GM12878 (cell line): Measurements from ENCODE around the gene ZNF526. TPM values are rescaled to one million over a fixed set of nuclear protein-coding genes. Genes with fewer than 3 reads are reported as not detected.

Experiments
- ATAC-seq: fragments of 200-7000 bp; cut with Tn5 transposase; 3 replicates; pipeline ENCODE4 v1.9.1; 2020; ENCODE audit warnings: mild to moderate bottlenecking, moderate library complexity
- BruUV-seq: library from RNA; stranded (reverse); fragments of 400-500 nt; replicated peaks from 2 replicates; lab custom pipeline; 2021; lab: Mats Ljungman, UMichigan
- CTCF ChIA-PET: fragments of 300-600 bp; sonication (Branson Sonifier 250); formaldehyde crosslinking; extraction: SDS; loops from one replicate; lab custom pipeline; 2021; ENCODE audit warnings: inconsistent platforms; lab: Yijun Ruan, JAX
- POLR2A ChIA-PET: fragments of 350-600 bp; formaldehyde crosslinking; extraction: SDS; loops from one replicate; lab custom pipeline; 2021; ENCODE audit warnings: inconsistent platforms; lab: Charles Lee
- RAD21 ChIA-PET: fragments of 300-600 bp; sonication (Branson Sonifier 250); formaldehyde crosslinking; loops from one replicate; lab custom pipeline; 2023; ENCODE audit warnings: antibody characterized with exemption; ENCODE audit not compliant: unreplicated experiment; lab: Charles Lee
- SMC1A ChIA-PET: fragments of 300-600 bp; sonication (Branson Sonifier 250); formaldehyde crosslinking; loops from one replicate; lab custom pipeline; 2023; ENCODE audit not compliant: unreplicated experiment, uncharacterized antibody; lab: Charles Lee
- DNase-seq: peaks from one replicate; pipeline ENCODE4 v3.0.0-alpha.2; 2011; ENCODE audit warnings: low read depth, low spot score
- FAIRE-seq: peaks from 3 replicates; lab custom pipeline; 2011; peaks lifted over from hg19 to GRCh38; lab: Jason Lieb, UNC
- H2AFZ ChIP-seq: 2 replicates; pipeline ENCODE4 v1.6.0; 2011; ENCODE audit warnings: low read depth, low read length, control low read depth; ENCODE audit not compliant: control insufficient read depth
- H3K27ac ChIP-seq: 2 replicates; pipeline ENCODE4 v1.5.1; 2011; ENCODE audit warnings: control low read depth; ENCODE audit not compliant: control insufficient read depth, insufficient read depth
- H3K27me3 ChIP-seq, 2 experiments: replicated peaks in 1 of 2; 2 replicates each; pipeline versions ENCODE4 v1.6.0 to v1.6.1; 2011; ENCODE audit warnings: low read length in 1 of 2; ENCODE audit not compliant: control insufficient read depth in 2 of 2, insufficient read depth in 2 of 2
- H3K36me3 ChIP-seq, 2 experiments: 2 replicates each; pipeline ENCODE4 v1.5.1; 2011; ENCODE audit warnings: low read length in 1 of 2; ENCODE audit not compliant: control insufficient read depth in 2 of 2, insufficient read depth in 2 of 2
- H3K4me1 ChIP-seq: 2 replicates; pipeline ENCODE4 v1.6.1; 2011; ENCODE audit warnings: mild to moderate bottlenecking, low read length, moderate library complexity, mixed read lengths; ENCODE audit not compliant: control insufficient read depth, insufficient read depth
- H3K4me2 ChIP-seq: 2 replicates; pipeline ENCODE4 v1.6.0; 2011; ENCODE audit warnings: control low read depth; ENCODE audit not compliant: control insufficient read depth, insufficient read depth
- H3K4me3 ChIP-seq: fragments of 200-600 bp; sonication (generic); 2 replicates; pipeline ENCODE4 v1.5.1; 2016
- H3K79me2 ChIP-seq: 2 replicates; pipeline ENCODE4 v1.6.0; 2011; ENCODE audit warnings: low read length; ENCODE audit not compliant: control insufficient read depth, insufficient read depth
- H3K9ac ChIP-seq: 2 replicates; pipeline ENCODE4 v1.8.0; 2011; ENCODE audit warnings: low read length, control low read depth, mixed read lengths; ENCODE audit not compliant: control insufficient read depth, insufficient read depth
- H3K9me3 ChIP-seq: replicated peaks from 3 replicates; pipeline ENCODE4 v1.5.1; 2011; ENCODE audit warnings: mild to moderate bottlenecking, low read length; ENCODE audit not compliant: control insufficient read depth, insufficient read depth
- H4K20me1 ChIP-seq: 2 replicates; pipeline ENCODE4 v1.6.0; 2011; ENCODE audit not compliant: control insufficient read depth, insufficient read depth
- ATF7 ChIP-seq: fragments of 450-650 bp; IDR thresholded peaks from 2 replicates; pipeline ENCODE4 v1.6.1; 2016; ENCODE audit warnings: low read depth, mild to moderate bottlenecking
- BRCA1 ChIP-seq: IDR thresholded peaks from 2 replicates; pipeline ENCODE4 v1.6.1; 2011; ENCODE audit warnings: low read depth, low read length, improper control_type of control experiment
- MYB ChIP-seq: fragments of 150-350 bp; IDR thresholded peaks from 2 replicates; pipeline ENCODE4 v1.6.1; 2014; ENCODE audit warnings: mild to moderate bottlenecking, low read depth, low read length, borderline replicate concordance
- NR2C2 ChIP-seq: IDR thresholded peaks from 2 replicates; pipeline ENCODE4 v1.6.1; 2011; ENCODE audit warnings: borderline replicate concordance, low read depth; ENCODE audit not compliant: control insufficient read depth, insufficient read length
- POLR2AphosphoS5 ChIP-seq: IDR thresholded peaks from 2 replicates; pipeline ENCODE4 v1.6.1; 2011; ENCODE audit warnings: mild to moderate bottlenecking, low read length, inconsistent platforms
- SIN3A ChIP-seq: IDR thresholded peaks from 2 replicates; pipeline ENCODE4 v1.6.1; 2012; ENCODE audit warnings: low read depth, low read length, improper control_type of control experiment
- STAT3 ChIP-seq: IDR thresholded peaks from 2 replicates; pipeline ENCODE4 v1.6.1; 2011; ENCODE audit warnings: low read depth, low read length, improper control_type of control experiment
- ZBTB4 ChIP-seq: fragments of 450-650 bp; formaldehyde crosslinking; IDR thresholded peaks from 2 replicates; pipeline ENCODE4 v1.4.0; 2022; ENCODE audit warnings: mild to moderate bottlenecking, moderate library complexity
- WGBS: methylation state at CpG from one replicate; pipeline ENCODE4 v1.1.6; 2016; ENCODE audit warnings: low lambda C conversion rate; ENCODE audit not compliant: insufficient replicate concordance, insufficient coverage; ENCODE audit errors: missing lambda C conversion rate; 5-methylcytosine and 5-hydroxymethylcytosine counted together
- in situ Hi-C: fragments of 300-500 bp; cut with MboI; formaldehyde crosslinking; loops from 9 replicates; pipeline ENCODE4 v1.14.3; 2018; ENCODE audit warnings: mixed read lengths
- intact Hi-C: fragments of 100-400 bp; cut with micrococcal nuclease; formaldehyde crosslinking; loops from one replicate; pipeline ENCODE4 v1.14.2; 2022; ENCODE audit not compliant: unreplicated experiment
- polyA plus RNA-seq, 11 experiments: library from polyadenylated mRNA; depleted of rRNA in 4 of 11; unstranded in 6 of 11; stranded (reverse) in 5 of 11; fragments of >200 nt; fragmentation: Nextera tagmentation in 4 of 11; fragmentation: Illumina TruSeq in 1 of 11; extraction: Ambion mirVana in 4 of 11; extraction: Trizol in 1 of 11; gene quantifications; 1 replicate in 1 of 11; 2 replicates in 10 of 11; pipeline versions ENCODE4 v1.2.1 to v1.2.3, GENCODE V29; 2011 to 2016; ENCODE audit warnings: inconsistent platforms in 2 of 11, missing spikeins in 2 of 11, low read depth in 1 of 11
- total RNA-seq, 4 experiments: library from RNA; depleted of rRNA in 3 of 4; stranded (reverse); fragments of >200 nt in 3 of 4; fragmentation: Illumina TruSeq in 1 of 4; extraction: Trizol in 1 of 4; gene quantifications; 2 replicates each; pipeline versions ENCODE4 v1.2.1 to v1.2.3, GENCODE V29; 2013 to 2021
- TF ChIP-seq, protein P1 (sequence below): fragments of 450-650 bp; conservative IDR thresholded peaks from 2 replicates; pipeline ENCODE4 v1.6.1; 2017; ENCODE audit warnings: mild to moderate bottlenecking, moderate library complexity
- TF ChIP-seq, protein P2 (sequence below): IDR thresholded peaks from 2 replicates; pipeline ENCODE4 v1.6.1; 2012; ENCODE audit warnings: improper control_type of control experiment, low read depth, low read length; ENCODE audit not compliant: insufficient replicate concordance
- TF ChIP-seq, protein P3 (sequence below): IDR thresholded peaks from 2 replicates; pipeline ENCODE4 v1.6.1; 2011; ENCODE audit warnings: low read depth, mild to moderate bottlenecking, low read length, moderate library complexity, borderline replicate concordance; ENCODE audit errors: extremely low read depth

Gene ZNF526
- total and polyA plus RNA-seq, 10 of the 15 experiments (the other 5 are each of a cell fraction or from before 2014, with no cell fraction given) = 1.8 to 18.3 (median 5.5) TPM

GRCh38 chr19:42174958-42175734, 45.0 kb upstream of the ZNF526 start:
- Histone ChIP-seq H3K4me2 (no peak overlapping the region), H3K79me2 (no peaks in the 10 kb centered on the region), H2AFZ (no peak overlapping the region), H3K4me3 (no peak overlapping the region), H3K27me3 (peaks cover 10 to 32% of the 10 kb centered on the region in 2 experiments), H4K20me1 (no peaks in the 10 kb centered on the region; the same call in 1 of the 2 replicates), H3K4me1 (no peaks in the 10 kb centered on the region), H3K9me3 (no peaks in the 10 kb centered on the region), H3K27ac (no peak overlapping the region), H3K9ac (no peak overlapping the region), H3K36me3 (no peaks in the 10 kb centered on the region)
- ChIA-PET POLR2A (interaction anchor here (0.7 kb wide), 1 partner anchor 38 kb away, joined by 3 read pairs; no protein-coding TSS in a partner anchor), RAD21 (interaction anchor here (1.2 kb wide), 1 partner anchor 70 kb away, joined by 3 read pairs; no protein-coding TSS in a partner anchor), SMC1A (interaction anchor here (0.8 kb wide), 1 partner anchor 66 kb away, joined by 3 read pairs; no protein-coding TSS in a partner anchor), CTCF (interaction anchor here (0.6 to 1.7 kb wide), 4 partner anchors 10 to 366 kb away, joined by 3 to 4 read pairs (median 4); no protein-coding TSS in a partner anchor)
- ATAC-seq = no peak
- in situ Hi-C loops (no loop called here), intact Hi-C loops (no loop called here)
- no TSS peak for BruUV-seq
- WGBS = 19% methylated on average over 6 of the region's 6 CpGs
- DNase-seq = no peak
- no peak for FAIRE-seq
- TF ChIP-seq ZBTB4 (CRISPR knock-in tag) (no peak), NR2C2 (no peak), BRCA1 (no peak), SIN3A (no peak), MYB (no peak), STAT3 (no peak), ATF7 (no peak), POLR2AphosphoS5 (no peak)
- TF ChIP-seq, protein P1, sequence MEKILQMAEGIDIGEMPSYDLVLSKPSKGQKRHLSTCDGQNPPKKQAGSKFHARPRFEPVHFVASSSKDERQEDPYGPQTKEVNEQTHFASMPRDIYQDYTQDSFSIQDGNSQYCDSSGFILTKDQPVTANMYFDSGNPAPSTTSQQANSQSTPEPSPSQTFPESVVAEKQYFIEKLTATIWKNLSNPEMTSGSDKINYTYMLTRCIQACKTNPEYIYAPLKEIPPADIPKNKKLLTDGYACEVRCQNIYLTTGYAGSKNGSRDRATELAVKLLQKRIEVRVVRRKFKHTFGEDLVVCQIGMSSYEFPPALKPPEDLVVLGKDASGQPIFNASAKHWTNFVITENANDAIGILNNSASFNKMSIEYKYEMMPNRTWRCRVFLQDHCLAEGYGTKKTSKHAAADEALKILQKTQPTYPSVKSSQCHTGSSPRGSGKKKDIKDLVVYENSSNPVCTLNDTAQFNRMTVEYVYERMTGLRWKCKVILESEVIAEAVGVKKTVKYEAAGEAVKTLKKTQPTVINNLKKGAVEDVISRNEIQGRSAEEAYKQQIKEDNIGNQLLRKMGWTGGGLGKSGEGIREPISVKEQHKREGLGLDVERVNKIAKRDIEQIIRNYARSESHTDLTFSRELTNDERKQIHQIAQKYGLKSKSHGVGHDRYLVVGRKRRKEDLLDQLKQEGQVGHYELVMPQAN = no peak
- TF ChIP-seq, protein P2, sequence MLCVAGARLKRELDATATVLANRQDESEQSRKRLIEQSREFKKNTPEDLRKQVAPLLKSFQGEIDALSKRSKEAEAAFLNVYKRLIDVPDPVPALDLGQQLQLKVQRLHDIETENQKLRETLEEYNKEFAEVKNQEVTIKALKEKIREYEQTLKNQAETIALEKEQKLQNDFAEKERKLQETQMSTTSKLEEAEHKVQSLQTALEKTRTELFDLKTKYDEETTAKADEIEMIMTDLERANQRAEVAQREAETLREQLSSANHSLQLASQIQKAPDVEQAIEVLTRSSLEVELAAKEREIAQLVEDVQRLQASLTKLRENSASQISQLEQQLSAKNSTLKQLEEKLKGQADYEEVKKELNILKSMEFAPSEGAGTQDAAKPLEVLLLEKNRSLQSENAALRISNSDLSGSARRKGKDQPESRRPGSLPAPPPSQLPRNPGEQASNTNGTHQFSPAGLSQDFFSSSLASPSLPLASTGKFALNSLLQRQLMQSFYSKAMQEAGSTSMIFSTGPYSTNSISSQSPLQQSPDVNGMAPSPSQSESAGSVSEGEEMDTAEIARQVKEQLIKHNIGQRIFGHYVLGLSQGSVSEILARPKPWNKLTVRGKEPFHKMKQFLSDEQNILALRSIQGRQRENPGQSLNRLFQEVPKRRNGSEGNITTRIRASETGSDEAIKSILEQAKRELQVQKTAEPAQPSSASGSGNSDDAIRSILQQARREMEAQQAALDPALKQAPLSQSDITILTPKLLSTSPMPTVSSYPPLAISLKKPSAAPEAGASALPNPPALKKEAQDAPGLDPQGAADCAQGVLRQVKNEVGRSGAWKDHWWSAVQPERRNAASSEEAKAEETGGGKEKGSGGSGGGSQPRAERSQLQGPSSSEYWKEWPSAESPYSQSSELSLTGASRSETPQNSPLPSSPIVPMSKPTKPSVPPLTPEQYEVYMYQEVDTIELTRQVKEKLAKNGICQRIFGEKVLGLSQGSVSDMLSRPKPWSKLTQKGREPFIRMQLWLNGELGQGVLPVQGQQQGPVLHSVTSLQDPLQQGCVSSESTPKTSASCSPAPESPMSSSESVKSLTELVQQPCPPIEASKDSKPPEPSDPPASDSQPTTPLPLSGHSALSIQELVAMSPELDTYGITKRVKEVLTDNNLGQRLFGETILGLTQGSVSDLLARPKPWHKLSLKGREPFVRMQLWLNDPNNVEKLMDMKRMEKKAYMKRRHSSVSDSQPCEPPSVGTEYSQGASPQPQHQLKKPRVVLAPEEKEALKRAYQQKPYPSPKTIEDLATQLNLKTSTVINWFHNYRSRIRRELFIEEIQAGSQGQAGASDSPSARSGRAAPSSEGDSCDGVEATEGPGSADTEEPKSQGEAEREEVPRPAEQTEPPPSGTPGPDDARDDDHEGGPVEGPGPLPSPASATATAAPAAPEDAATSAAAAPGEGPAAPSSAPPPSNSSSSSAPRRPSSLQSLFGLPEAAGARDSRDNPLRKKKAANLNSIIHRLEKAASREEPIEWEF = no peak
- TF ChIP-seq, protein P3, sequence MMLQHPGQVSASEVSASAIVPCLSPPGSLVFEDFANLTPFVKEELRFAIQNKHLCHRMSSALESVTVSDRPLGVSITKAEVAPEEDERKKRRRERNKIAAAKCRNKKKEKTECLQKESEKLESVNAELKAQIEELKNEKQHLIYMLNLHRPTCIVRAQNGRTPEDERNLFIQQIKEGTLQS = no peak
